ENCODE results near the gene NFE2.

NFE2 gene

DNA sequence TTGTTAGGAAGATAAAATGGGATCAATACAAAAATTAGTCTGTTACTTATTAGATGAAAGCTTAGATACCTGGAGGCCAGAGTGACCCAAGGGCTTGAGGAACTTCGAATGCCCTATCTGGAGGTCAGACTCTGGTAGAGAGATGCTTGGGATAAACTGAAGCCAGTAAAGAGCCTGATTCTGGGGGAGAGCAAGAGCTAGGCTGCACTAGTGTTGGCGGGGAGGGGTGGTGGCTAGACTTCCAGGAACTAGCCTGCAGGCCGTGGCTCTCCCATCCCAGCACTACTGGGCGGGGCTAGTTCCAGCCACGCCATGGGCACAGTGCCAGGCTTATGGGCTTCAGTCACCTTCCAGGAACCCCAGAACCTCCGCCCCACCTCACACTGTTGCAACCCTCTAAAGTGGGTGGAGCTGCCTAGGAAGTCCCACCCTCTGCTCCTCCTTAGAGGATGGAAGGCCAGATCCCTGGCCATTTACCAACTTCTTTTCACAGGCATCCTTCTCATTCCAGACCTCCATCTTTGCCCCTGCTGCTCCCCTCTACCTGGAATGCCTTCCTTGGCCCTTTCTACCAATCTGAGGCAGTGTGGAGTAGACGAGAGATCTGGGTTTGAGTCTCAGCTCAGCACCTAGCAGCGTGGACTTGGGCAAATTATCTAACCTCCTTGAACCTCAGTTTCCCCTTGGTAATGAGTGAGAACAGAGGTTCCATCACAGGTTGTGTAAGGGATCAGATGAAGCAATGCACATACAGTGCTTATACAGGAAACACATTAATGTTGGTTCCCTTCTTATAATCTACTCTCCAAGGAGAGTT lies 6.3 kb upstream of the NFE2 start (continued):
- TF ChIP-seq, protein P1, sequence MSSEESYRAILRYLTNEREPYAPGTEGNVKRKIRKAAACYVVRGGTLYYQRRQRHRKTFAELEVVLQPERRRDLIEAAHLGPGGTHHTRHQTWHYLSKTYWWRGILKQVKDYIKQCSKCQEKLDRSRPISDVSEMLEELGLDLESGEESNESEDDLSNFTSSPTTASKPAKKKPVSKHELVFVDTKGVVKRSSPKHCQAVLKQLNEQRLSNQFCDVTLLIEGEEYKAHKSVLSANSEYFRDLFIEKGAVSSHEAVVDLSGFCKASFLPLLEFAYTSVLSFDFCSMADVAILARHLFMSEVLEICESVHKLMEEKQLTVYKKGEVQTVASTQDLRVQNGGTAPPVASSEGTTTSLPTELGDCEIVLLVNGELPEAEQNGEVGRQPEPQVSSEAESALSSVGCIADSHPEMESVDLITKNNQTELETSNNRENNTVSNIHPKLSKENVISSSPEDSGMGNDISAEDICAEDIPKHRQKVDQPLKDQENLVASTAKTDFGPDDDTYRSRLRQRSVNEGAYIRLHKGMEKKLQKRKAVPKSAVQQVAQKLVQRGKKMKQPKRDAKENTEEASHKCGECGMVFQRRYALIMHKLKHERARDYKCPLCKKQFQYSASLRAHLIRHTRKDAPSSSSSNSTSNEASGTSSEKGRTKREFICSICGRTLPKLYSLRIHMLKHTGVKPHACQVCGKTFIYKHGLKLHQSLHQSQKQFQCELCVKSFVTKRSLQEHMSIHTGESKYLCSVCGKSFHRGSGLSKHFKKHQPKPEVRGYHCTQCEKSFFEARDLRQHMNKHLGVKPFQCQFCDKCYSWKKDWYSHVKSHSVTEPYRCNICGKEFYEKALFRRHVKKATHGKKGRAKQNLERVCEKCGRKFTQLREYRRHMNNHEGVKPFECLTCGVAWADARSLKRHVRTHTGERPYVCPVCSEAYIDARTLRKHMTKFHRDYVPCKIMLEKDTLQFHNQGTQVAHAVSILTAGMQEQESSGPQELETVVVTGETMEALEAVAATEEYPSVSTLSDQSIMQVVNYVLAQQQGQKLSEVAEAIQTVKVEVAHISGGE (tag by site-specific recombination; conservative IDR thresholded peaks at IDR 0.05; ENCODE audit: low read depth), result no peak
- TF ChIP-seq ZNF777 (tag by site-specific recombination; IDR thresholded peaks at IDR 0.05; ENCODE audit: borderline replicate concordance) (no peak), ZNF391 (tag by site-specific recombination; IDR thresholded peaks at IDR 0.05; ENCODE audit: borderline replicate concordance, low read depth) (no peak), ZNF169 (tag by site-specific recombination; IDR thresholded peaks at IDR 0.05) (no peak), ZNF214 (tag by site-specific recombination; IDR thresholded peaks at IDR 0.05; ENCODE audit: borderline replicate concordance) (no peak), ZNF311 (tag by site-specific recombination; IDR thresholded peaks at IDR 0.05; ENCODE audit: borderline replicate concordance) (no peak), ZSCAN30 (tag by site-specific recombination; IDR thresholded peaks at IDR 0.05) (no peak), ZNF843 (tag by site-specific recombination; IDR thresholded peaks at IDR 0.05) (no peak), ZNF626 (tag by site-specific recombination; IDR thresholded peaks at IDR 0.05) (no peak), ZNF24 (tag by site-specific recombination; IDR thresholded peaks at IDR 0.05) (0 out of 2 replicates have a peak, but pooled peaks have one; percentile 35), ZNF621 (tag by site-specific recombination; IDR thresholded peaks at IDR 0.05) (no peak), ZNF2 (tag by site-specific recombination; IDR thresholded peaks at IDR 0.05) (no peak), SALL2 (tag by site-specific recombination; IDR thresholded peaks at IDR 0.05; ENCODE audit: borderline replicate concordance) (no peak), ZNF354C (tag by site-specific recombination; IDR thresholded peaks at IDR 0.05; ENCODE audit: borderline replicate concordance, low read depth) (no peak), ZSCAN23 (tag by site-specific recombination; IDR thresholded peaks at IDR 0.05) (no peak), KLF7 (tag by site-specific recombination; IDR thresholded peaks at IDR 0.05; ENCODE audit: borderline replicate concordance) (no peak), KLF10 (tag by site-specific recombination; IDR thresholded peaks at IDR 0.05) (no peak), ZIC2 (tag by site-specific recombination; IDR thresholded peaks at IDR 0.05) (no peak), ZNF350 (tag by site-specific recombination; IDR thresholded peaks at IDR 0.05) (no peak), ZNF549 (tag by site-specific recombination; IDR thresholded peaks at IDR 0.05) (no peak), ZEB2 (tag by site-specific recombination; IDR thresholded peaks at IDR 0.05) (no peak; the same call in 1 of the 2 replicates), ZNF221 (tag by site-specific recombination; IDR thresholded peaks at IDR 0.05; ENCODE audit: borderline replicate concordance) (no peak)
- TF ChIP-seq, protein P2, sequence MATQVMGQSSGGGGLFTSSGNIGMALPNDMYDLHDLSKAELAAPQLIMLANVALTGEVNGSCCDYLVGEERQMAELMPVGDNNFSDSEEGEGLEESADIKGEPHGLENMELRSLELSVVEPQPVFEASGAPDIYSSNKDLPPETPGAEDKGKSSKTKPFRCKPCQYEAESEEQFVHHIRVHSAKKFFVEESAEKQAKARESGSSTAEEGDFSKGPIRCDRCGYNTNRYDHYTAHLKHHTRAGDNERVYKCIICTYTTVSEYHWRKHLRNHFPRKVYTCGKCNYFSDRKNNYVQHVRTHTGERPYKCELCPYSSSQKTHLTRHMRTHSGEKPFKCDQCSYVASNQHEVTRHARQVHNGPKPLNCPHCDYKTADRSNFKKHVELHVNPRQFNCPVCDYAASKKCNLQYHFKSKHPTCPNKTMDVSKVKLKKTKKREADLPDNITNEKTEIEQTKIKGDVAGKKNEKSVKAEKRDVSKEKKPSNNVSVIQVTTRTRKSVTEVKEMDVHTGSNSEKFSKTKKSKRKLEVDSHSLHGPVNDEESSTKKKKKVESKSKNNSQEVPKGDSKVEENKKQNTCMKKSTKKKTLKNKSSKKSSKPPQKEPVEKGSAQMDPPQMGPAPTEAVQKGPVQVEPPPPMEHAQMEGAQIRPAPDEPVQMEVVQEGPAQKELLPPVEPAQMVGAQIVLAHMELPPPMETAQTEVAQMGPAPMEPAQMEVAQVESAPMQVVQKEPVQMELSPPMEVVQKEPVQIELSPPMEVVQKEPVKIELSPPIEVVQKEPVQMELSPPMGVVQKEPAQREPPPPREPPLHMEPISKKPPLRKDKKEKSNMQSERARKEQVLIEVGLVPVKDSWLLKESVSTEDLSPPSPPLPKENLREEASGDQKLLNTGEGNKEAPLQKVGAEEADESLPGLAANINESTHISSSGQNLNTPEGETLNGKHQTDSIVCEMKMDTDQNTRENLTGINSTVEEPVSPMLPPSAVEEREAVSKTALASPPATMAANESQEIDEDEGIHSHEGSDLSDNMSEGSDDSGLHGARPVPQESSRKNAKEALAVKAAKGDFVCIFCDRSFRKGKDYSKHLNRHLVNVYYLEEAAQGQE (tag by site-specific recombination; IDR thresholded peaks at IDR 0.05), result no peak
- TF ChIP-seq, protein P3, sequence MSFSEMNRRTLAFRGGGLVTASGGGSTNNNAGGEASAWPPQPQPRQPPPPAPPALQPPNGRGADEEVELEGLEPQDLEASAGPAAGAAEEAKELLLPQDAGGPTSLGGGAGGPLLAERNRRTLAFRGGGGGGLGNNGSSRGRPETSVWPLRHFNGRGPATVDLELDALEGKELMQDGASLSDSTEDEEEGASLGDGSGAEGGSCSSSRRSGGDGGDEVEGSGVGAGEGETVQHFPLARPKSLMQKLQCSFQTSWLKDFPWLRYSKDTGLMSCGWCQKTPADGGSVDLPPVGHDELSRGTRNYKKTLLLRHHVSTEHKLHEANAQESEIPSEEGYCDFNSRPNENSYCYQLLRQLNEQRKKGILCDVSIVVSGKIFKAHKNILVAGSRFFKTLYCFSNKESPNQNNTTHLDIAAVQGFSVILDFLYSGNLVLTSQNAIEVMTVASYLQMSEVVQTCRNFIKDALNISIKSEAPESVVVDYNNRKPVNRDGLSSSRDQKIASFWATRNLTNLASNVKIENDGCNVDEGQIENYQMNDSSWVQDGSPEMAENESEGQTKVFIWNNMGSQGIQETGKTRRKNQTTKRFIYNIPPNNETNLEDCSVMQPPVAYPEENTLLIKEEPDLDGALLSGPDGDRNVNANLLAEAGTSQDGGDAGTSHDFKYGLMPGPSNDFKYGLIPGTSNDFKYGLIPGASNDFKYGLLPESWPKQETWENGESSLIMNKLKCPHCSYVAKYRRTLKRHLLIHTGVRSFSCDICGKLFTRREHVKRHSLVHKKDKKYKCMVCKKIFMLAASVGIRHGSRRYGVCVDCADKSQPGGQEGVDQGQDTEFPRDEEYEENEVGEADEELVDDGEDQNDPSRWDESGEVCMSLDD (tag by site-specific recombination; IDR thresholded peaks at IDR 0.05), result peak; percentile 48; the same call in 1 of the 2 replicates
- TF ChIP-seq, protein P4, sequence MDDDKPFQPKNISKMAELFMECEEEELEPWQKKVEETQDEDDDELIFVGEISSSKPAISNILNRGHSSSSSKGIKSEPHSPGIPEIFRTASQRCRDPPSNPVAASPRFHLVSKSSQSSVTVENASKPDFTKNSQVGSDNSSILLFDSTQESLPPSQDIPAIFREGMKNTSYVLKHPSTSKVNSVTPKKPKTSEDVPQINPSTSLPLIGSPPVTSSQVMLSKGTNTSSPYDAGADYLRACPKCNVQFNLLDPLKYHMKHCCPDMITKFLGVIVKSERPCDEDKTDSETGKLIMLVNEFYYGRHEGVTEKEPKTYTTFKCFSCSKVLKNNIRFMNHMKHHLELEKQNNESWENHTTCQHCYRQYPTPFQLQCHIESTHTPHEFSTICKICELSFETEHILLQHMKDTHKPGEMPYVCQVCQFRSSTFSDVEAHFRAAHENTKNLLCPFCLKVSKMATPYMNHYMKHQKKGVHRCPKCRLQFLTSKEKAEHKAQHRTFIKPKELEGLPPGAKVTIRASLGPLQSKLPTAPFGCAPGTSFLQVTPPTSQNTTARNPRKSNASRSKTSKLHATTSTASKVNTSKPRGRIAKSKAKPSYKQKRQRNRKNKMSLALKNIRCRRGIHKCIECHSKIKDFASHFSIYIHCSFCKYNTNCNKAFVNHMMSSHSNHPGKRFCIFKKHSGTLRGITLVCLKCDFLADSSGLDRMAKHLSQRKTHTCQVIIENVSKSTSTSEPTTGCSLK (tag by site-specific recombination; IDR thresholded peaks at IDR 0.05), result no peak
- TF ChIP-seq, protein P5, sequence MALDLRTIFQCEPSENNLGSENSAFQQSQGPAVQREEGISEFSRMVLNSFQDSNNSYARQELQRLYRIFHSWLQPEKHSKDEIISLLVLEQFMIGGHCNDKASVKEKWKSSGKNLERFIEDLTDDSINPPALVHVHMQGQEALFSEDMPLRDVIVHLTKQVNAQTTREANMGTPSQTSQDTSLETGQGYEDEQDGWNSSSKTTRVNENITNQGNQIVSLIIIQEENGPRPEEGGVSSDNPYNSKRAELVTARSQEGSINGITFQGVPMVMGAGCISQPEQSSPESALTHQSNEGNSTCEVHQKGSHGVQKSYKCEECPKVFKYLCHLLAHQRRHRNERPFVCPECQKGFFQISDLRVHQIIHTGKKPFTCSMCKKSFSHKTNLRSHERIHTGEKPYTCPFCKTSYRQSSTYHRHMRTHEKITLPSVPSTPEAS (tag by site-specific recombination; IDR thresholded peaks at IDR 0.05), result no peak

Measured in HEK293 (cell line).